Karpas-422 (cell line): ENCODE data around the gene SERAC1. TPM values are rescaled to one million over a fixed set of nuclear protein-coding genes. Genes with fewer than 3 reads are reported as not detected.
"Not testable (repeated sequence)": the region's sequence is repeated elsewhere in the genome, so short reads cannot be mapped to it uniquely, and the experiment has no call there.

Experiments used
- DNase-seq: peaks from one replicate; pipeline ENCODE4 v3.0.0-alpha.2; 2015
- H2AFZ ChIP-seq: fragments of 200-600 bp; sonication (generic); 2 replicates; pipeline ENCODE4 v1.6.1; 2014; ENCODE audit warnings: antibody characterized with exemption, low read length, mixed read lengths
- H3K27ac ChIP-seq: fragments of 200-600 bp; sonication (generic); 2 replicates; pipeline ENCODE4 v1.5.1; 2014; ENCODE audit warnings: mild to moderate bottlenecking, low read length, moderate library complexity
- H3K27me3 ChIP-seq: fragments of 200-600 bp; sonication (generic); 2 replicates; pipeline ENCODE4 v1.6.1; 2014; ENCODE audit warnings: low read length, mixed read lengths
- H3K36me3 ChIP-seq: fragments of 200-600 bp; sonication (generic); 2 replicates; pipeline ENCODE4 v1.6.1; 2014; ENCODE audit warnings: low read length, mixed read lengths; ENCODE audit not compliant: insufficient read depth
- H3K4me1 ChIP-seq: fragments of 200-600 bp; sonication (generic); 2 replicates; pipeline ENCODE4 v1.6.1; 2014; ENCODE audit warnings: mild to moderate bottlenecking, low read length, mixed read lengths
- H3K4me2 ChIP-seq: fragments of 200-600 bp; sonication (generic); 2 replicates; pipeline ENCODE4 v1.6.1; 2014; ENCODE audit warnings: low read length, low read depth, mild to moderate bottlenecking; ENCODE audit not compliant: poor library complexity, severe bottlenecking
- H3K4me3 ChIP-seq: fragments of 200-600 bp; sonication (generic); 2 replicates; pipeline ENCODE4 v1.5.1; 2014; ENCODE audit warnings: mild to moderate bottlenecking, antibody characterized with exemption, low read length, mixed read lengths
- H3K79me2 ChIP-seq: fragments of 200-600 bp; sonication (generic); 2 replicates; pipeline ENCODE4 v1.6.1; 2014; ENCODE audit warnings: mild to moderate bottlenecking, low read length, mixed read lengths
- H3K9ac ChIP-seq: fragments of 200-600 bp; sonication (generic); 2 replicates; pipeline ENCODE4 v1.6.0; 2014; ENCODE audit warnings: low read length
- H3K9me2 ChIP-seq: fragments of 200-600 bp; sonication (generic), shearing (Covaris generic); replicated peaks from 2 replicates; pipeline ENCODE4 v1.6.0; 2014; ENCODE audit warnings: mild to moderate bottlenecking, low read length, moderate library complexity; ENCODE audit not compliant: insufficient read depth
- H3K9me3 ChIP-seq: fragments of 300-700, 200-600 bp; sonication (generic); 2 replicates; pipeline ENCODE4 v1.6.1; 2014; ENCODE audit warnings: low read length, mixed read lengths
- H4K20me1 ChIP-seq: fragments of 200-600 bp; sonication (generic); 2 replicates; pipeline ENCODE4 v1.6.1; 2014; ENCODE audit warnings: mild to moderate bottlenecking, antibody characterized with exemption, low read length, low read depth; ENCODE audit not compliant: insufficient read depth
- total RNA-seq: library from RNA; depleted of rRNA; stranded (reverse); fragments of >200 nt; shearing (Covaris generic); gene quantifications from 2 replicates; pipeline ENCODE4 v1.2.3, GENCODE V29; 2014; ENCODE audit warnings: low replicate concordance

The SERAC1 gene
- total RNA-seq, 1 experiment from 2014 or later: 3.6 TPM

DNA sequence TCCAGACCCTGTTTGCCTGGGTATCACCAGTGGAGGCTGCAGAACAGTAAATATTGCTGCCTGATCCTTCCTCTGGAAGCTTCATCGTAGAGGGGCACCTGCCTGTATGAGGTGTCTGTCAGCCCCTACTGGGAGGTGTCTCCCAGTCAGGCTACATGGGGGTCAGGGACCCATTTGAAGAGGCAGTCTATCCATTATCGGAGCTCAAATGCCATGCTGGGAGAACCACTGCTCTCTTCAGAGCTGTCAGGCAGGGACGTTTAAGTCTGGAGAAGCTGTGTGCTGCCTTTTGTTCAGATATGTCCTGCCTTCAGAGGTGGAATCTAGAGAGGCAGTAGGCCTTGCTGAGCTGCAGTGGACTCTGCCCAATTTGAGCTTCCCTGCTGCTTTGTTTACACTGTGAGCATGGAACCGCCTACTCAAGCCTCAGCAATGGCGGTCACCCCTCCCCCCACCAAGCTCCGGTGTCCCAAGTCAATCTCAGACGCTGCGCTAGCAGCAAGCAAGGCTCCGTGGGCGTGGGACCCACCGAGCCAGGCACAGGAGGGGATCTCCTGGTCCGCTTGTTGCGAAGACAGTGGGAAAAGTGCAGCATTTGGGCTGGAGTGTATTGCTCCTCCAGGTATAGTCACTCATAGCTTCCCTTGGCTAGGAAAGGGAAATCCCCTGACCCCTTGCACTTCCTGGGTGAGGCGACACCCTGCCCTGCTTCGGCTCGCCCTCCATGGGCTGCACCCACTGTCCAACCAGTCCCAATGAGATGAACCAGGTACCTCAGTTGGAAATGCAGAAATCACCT lies 15.3 kb upstream of the SERAC1 start:
- H4K20me1 ChIP-seq, DNase-seq, H3K27ac ChIP-seq, H2AFZ ChIP-seq, H3K9me2 ChIP-seq, H3K79me2 ChIP-seq, H3K9me3 ChIP-seq, H3K4me2 ChIP-seq, H3K36me3 ChIP-seq, H3K27me3 ChIP-seq, H3K4me3 ChIP-seq, H3K9ac ChIP-seq, H3K4me1 ChIP-seq: not testable (repeated sequence)

DNA sequence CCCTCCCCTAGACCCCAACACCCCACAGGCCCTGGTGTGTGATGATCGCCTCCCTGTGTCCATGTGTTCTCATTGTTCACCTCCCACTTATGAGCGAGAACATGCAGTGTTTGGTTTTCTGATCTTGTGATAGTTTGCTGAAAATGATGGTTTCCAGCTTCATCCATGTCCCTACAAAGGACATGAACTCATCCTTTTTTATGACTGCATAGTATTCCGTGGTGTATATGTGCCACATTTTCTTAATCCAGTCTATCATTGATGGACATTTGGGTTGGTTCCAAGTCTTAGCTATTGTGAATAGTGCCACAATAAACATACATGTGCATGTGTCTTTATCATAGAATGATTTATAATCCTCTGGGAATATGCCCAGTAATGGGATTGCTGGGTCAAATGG lies 9.7 kb upstream of the SERAC1 start:
- H3K4me2 ChIP-seq, H3K9me2 ChIP-seq, H3K4me1 ChIP-seq, H4K20me1 ChIP-seq, H3K9me3 ChIP-seq, H3K27me3 ChIP-seq, H2AFZ ChIP-seq, H3K4me3 ChIP-seq, H3K27ac ChIP-seq, H3K79me2 ChIP-seq, DNase-seq, H3K36me3 ChIP-seq, H3K9ac ChIP-seq: not testable (repeated sequence)

DNA sequence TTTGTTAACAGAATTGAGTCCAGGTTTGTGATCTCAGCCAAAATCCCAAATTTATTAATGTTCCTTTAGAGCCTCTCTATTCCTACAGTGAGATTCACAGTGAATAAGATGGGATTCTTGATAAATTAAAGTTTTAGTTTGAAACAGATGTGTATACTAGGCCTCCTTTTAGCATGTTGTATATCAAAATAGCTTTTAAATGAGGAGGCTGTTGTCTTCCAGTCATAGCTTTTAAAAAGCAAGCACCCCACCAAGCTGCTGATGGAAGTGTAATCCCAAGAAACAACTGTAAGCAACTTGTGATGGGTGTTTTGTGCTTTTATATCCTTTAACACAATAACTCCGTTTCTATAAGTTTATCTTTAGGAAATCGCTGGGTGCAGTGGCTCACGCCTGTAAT lies 7.0 kb upstream of the SERAC1 start:
- H3K9me2 ChIP-seq: no peaks in the 10 kb centered on the region
- DNase-seq: no peak
- peaks cover 8% of the 10 kb centered on the region; the same call in 1 of the 2 replicates for H3K36me3 ChIP-seq
- H3K27me3 ChIP-seq: no peaks in the 10 kb centered on the region
- no peak overlapping the region for H3K9ac ChIP-seq
- no peak overlapping the region for H2AFZ ChIP-seq
- H3K79me2 ChIP-seq: no peaks in the 10 kb centered on the region
- H3K4me3 ChIP-seq: no peak overlapping the region
- no peaks in the 10 kb centered on the region for H4K20me1 ChIP-seq
- H3K9me3 ChIP-seq: no peaks in the 10 kb centered on the region
- H3K27ac ChIP-seq: no peak overlapping the region
- H3K4me2 ChIP-seq: no peak overlapping the region
- H3K4me1 ChIP-seq: no peaks in the 10 kb centered on the region

DNA sequence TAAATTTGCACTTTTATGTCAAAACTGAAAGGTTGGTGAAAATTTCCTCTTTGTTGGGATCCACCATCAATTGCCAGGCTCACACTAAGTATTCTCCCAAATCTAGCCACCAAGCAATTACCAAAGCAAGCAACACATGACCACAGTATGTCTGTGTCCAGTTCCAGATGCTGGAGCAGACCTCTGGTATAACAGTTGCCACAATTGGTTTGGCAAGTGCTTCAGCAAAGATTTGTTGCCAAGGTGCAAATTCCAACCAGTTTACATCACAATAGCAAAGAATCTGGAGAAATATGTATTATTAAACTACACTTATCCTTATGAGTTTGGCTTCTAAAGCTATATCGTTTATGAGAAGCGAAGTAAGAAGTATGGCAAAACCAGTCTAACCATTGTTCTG lies 6.5 kb upstream of the SERAC1 start:
- no peak for DNase-seq
- Histone ChIP-seq H3K9me3 (no peaks in the 10 kb centered on the region), H4K20me1 (no peaks in the 10 kb centered on the region), H3K27ac (no peak overlapping the region), H3K27me3 (no peaks in the 10 kb centered on the region), H3K4me1 (no peaks in the 10 kb centered on the region), H3K36me3 (peaks cover 8% of the 10 kb centered on the region; the same call in 1 of the 2 replicates), H3K9ac (no peak overlapping the region), H3K79me2 (no peaks in the 10 kb centered on the region), H3K4me3 (no peak overlapping the region), H2AFZ (no peak overlapping the region), H3K9me2 (no peaks in the 10 kb centered on the region), H3K4me2 (no peak overlapping the region)

DNA sequence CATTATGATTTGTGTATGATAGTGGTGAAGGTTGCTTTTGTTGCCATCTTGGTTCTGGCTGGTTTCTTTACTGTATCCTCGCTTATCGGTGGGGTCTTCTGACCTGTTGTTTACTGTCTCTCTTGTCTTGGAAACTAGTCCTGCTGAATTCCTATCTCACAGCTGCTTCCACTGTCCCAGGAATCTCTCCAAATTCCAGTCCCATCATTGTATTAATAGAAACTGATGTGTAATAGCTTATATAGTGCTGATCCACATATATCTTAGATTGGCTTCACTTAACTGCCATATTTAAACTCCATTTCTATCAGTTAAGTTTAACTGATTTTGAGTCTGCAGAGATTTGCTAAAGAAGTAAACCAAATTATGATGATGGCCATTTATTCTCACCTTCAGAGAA lies 6.0 kb upstream of the SERAC1 start:
- H3K27ac ChIP-seq: no peak overlapping the region
- H4K20me1 ChIP-seq: no peaks in the 10 kb centered on the region
- no peak for DNase-seq
- H3K4me2 ChIP-seq: no peak overlapping the region
- H3K9ac ChIP-seq: no peak overlapping the region
- H3K9me2 ChIP-seq: no peaks in the 10 kb centered on the region
- peaks cover 8% of the 10 kb centered on the region; the same call in 1 of the 2 replicates for H3K36me3 ChIP-seq
- no peaks in the 10 kb centered on the region for H3K4me1 ChIP-seq
- no peak overlapping the region for H2AFZ ChIP-seq
- H3K79me2 ChIP-seq: no peaks in the 10 kb centered on the region
- no peak overlapping the region for H3K4me3 ChIP-seq
- H3K9me3 ChIP-seq: no peaks in the 10 kb centered on the region
- no peaks in the 10 kb centered on the region for H3K27me3 ChIP-seq

DNA sequence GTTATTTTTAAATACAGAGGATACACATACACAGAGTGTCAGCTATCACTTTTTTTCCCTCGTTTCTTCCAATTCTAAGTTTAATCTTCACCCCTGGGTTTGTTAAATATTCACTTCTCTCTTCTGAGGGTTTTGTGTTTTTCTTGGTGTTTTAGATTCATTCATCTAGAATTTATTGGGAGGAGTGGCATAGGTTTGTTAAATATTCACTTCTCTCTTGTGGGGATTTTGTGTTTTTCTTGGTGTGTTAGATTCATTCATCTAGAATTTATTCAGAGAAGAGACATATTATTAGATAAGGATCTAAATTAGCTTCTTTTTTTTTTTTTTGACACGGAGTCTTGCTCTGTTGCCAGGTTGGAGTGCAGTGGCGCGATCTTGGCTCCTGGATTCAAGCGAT lies 3.9 kb upstream of the SERAC1 start:
- H3K27me3 ChIP-seq: no peaks in the 10 kb centered on the region
- no peak overlapping the region for H3K4me2 ChIP-seq
- no peaks in the 10 kb centered on the region; the same call in 1 of the 2 replicates for H3K79me2 ChIP-seq

DNA sequence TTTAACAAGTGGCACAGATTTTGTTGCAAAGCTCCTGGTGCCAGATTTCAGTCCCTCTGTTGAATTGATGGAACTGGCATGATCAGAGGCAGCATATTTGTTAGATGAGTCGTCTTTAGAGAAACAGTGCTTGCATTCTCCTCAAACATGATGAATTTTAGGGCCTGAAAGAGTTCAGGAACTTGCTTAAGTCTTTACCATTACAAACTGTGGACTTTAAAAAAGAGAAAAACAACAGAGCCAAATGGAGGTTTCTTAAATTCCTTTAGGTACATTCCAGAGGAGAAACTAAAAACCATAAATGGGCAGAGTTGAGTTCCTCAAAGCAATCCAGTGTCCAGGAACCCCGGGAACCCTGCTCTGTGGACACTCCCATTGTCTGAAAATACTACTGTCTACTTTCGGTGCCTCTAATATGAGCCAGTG lies 2.6 kb upstream of the SERAC1 start:
- H3K27ac ChIP-seq: no peak overlapping the region
- no peaks in the 10 kb centered on the region; the same call in 1 of the 2 replicates for H3K79me2 ChIP-seq
- H3K36me3 ChIP-seq: peaks cover under 1% of the 10 kb centered on the region; the same call in 1 of the 2 replicates
- H3K9me2 ChIP-seq: no peaks in the 10 kb centered on the region
- H3K27me3 ChIP-seq: no peaks in the 10 kb centered on the region
- H3K9ac ChIP-seq: no peak overlapping the region
- no peak for DNase-seq
- H4K20me1 ChIP-seq: no peaks in the 10 kb centered on the region
- H3K4me3 ChIP-seq: no peak overlapping the region
- H3K4me1 ChIP-seq: peaks cover 10% of the 10 kb centered on the region; the same call in 1 of the 2 replicates
- H2AFZ ChIP-seq: no peak overlapping the region
- no peaks in the 10 kb centered on the region for H3K9me3 ChIP-seq
- H3K4me2 ChIP-seq: no peak overlapping the region

More for the DNA sequence above, 3.9 kb upstream of the SERAC1 start:
- no peak for DNase-seq
- Histone ChIP-seq H3K9me3 (no peaks in the 10 kb centered on the region), H3K4me3 (no peak overlapping the region), H3K9ac (no peak overlapping the region), H3K4me1 (peaks cover 10% of the 10 kb centered on the region; the same call in 1 of the 2 replicates), H3K9me2 (no peaks in the 10 kb centered on the region), H2AFZ (no peak overlapping the region), H3K27ac (no peak overlapping the region), H4K20me1 (no peaks in the 10 kb centered on the region), H3K36me3 (peaks cover 3% of the 10 kb centered on the region; the same call in 1 of the 2 replicates)

DNA sequence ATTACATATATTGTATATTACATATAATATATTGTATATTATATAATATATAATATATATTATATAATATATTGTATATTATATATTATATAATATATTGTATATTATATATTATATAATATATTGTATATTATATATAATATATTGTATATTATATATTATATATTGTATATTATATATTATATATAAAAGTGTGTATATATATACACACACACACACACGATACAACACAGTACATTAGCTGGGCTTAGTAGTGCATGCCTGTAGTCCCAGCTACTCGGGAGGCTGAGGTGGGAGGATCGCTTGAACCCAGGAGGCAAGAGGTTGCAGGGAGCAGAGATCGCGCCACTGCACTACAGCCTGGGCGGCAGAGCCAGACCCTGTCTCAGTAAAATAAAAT lies 1.6 kb upstream of the SERAC1 start:
- DNase-seq, H3K4me2 ChIP-seq, H2AFZ ChIP-seq, H3K9ac ChIP-seq, H3K27me3 ChIP-seq, H3K9me2 ChIP-seq, H4K20me1 ChIP-seq, H3K4me3 ChIP-seq, H3K36me3 ChIP-seq, H3K79me2 ChIP-seq, H3K27ac ChIP-seq, H3K9me3 ChIP-seq: not testable (repeated sequence)
- H3K4me1 ChIP-seq: peaks cover 10% of the 10 kb centered on the region; the same call in 1 of the 2 replicates
